Fibroblast of lung (primary cell): Measurements from ENCODE around the gene SMG6. TPM values are rescaled to one million over a fixed set of nuclear protein-coding genes. Genes with fewer than 3 reads are reported as not detected.
A peak's percentile ranks its signal among the peaks of the same experiment; 100 is the strongest.

Experiments used
- DNase-seq, 2 donors: peaks; one replicate each; pipeline versions ENCODE4 v3.0.0 to v3.0.0-alpha.2; 2010; ENCODE audit warnings: low read depth in 2 of 2
- H2AFZ ChIP-seq: 2 replicates; pipeline ENCODE4 v1.5.1; 2012; ENCODE audit warnings: low read length, control low read depth, inconsistent platforms
- H3K27ac ChIP-seq: 2 replicates; pipeline ENCODE4 v1.5.1; 2011; ENCODE audit warnings: low read length, control low read depth; ENCODE audit not compliant: insufficient read depth
- H3K27me3 ChIP-seq: 2 replicates; pipeline ENCODE4 v1.5.1; 2011; ENCODE audit warnings: mild to moderate bottlenecking, low read length; ENCODE audit not compliant: control insufficient read depth, insufficient read depth
- H3K36me3 ChIP-seq: 2 replicates; pipeline ENCODE4 v1.5.1; 2011; ENCODE audit warnings: low read length; ENCODE audit not compliant: control insufficient read depth, insufficient read depth
- H3K4me1 ChIP-seq: 2 replicates; pipeline ENCODE4 v1.5.1; 2011; ENCODE audit warnings: low read length; ENCODE audit not compliant: control insufficient read depth, insufficient read depth; ENCODE audit errors: extremely low read depth
- H3K4me2 ChIP-seq: 2 replicates; pipeline ENCODE4 v1.5.1; 2011; ENCODE audit warnings: low read length, control low read depth; ENCODE audit not compliant: insufficient read depth; ENCODE audit errors: extremely low read depth
- H3K4me3 ChIP-seq, 4 experiments: fragments of 200-600 bp in 1 of 4; sonication (generic) in 1 of 4; replicated peaks in 1 of 4; 2 replicates each; pipeline ENCODE4 v1.5.1; 2011 to 2016; ENCODE audit warnings: low read length in 4 of 4, low read depth in 3 of 4, mild to moderate bottlenecking in 3 of 4, control low read depth in 2 of 4, inconsistent platforms in 1 of 4, mixed read lengths in 1 of 4; ENCODE audit not compliant: insufficient read depth in 1 of 4; ENCODE audit errors: control extremely low read depth in 1 of 4
- H3K79me2 ChIP-seq: 2 replicates; pipeline ENCODE4 v1.5.1; 2012; ENCODE audit warnings: mild to moderate bottlenecking, low read length, inconsistent platforms; ENCODE audit not compliant: control insufficient read depth, insufficient read depth
- H3K9ac ChIP-seq: 2 replicates; pipeline ENCODE4 v1.5.1; 2011; ENCODE audit warnings: mild to moderate bottlenecking, low read length, control low read depth; ENCODE audit not compliant: insufficient read depth
- H3K9me3 ChIP-seq: 2 replicates; pipeline ENCODE4 v1.5.1; 2012; ENCODE audit warnings: low read depth, low read length; ENCODE audit not compliant: control insufficient read depth, insufficient read depth
- H4K20me1 ChIP-seq: 2 replicates; pipeline ENCODE4 v1.5.1; 2011; ENCODE audit warnings: low read length; ENCODE audit not compliant: control insufficient read depth, insufficient read depth; ENCODE audit errors: extremely low read depth
- CTCF ChIP-seq, 2 donors: IDR thresholded peaks in 1 of 2; conservative IDR thresholded peaks in 1 of 2; 1 replicate in 1 of 2; 2 replicates in 1 of 2; pipeline ENCODE4 v1.5.1; 2011 to 2012; ENCODE audit warnings: low read length in 2 of 2, control low read depth in 1 of 2, inconsistent platforms in 1 of 2, low read depth in 1 of 2, mild to moderate bottlenecking in 1 of 2
- EZH2 ChIP-seq: IDR thresholded peaks from 2 replicates; pipeline ENCODE4 v1.5.1; 2012; ENCODE audit warnings: low read length, control low read depth, mild to moderate bottlenecking; ENCODE audit errors: missing control alignments
- polyA plus RNA-seq, 2 donors: library from polyadenylated mRNA; depleted of rRNA in 1 of 2; stranded (reverse) in 1 of 2; unstranded in 1 of 2; fragments of >200 nt; gene quantifications; 2 replicates each; pipeline ENCODE4 v1.2.1, GENCODE V29; 2011 to 2012; ENCODE audit warnings: missing spikeins in 1 of 2
- total RNA-seq: library from RNA; depleted of rRNA; stranded (reverse); fragments of >200 nt; gene quantifications from 2 replicates; pipeline ENCODE4 v1.2.1, GENCODE V29; 2014

SMG6 gene
- total and polyA plus RNA-seq, 2 donors (not counting 1 experiment from before 2014, with no cell fraction given): 14.7 to 29.9 TPM

- Histone ChIP-seq H3K4me3 (no peak overlapping the region), H3K9ac (no peak overlapping the region), H3K4me2 (no peak overlapping the region), H3K79me2 (no peaks in the 10 kb centered on the region), H3K9me3 (no peaks in the 10 kb centered on the region), H4K20me1 (no peaks in the 10 kb centered on the region), H3K36me3 (no peaks in the 10 kb centered on the region), H3K4me1 (peaks cover 29% of the 10 kb centered on the region), H3K27ac (no peak overlapping the region), H2AFZ (no peak overlapping the region), H3K27me3 (no peaks in the 10 kb centered on the region)
- no peak for DNase-seq
- TF ChIP-seq EZH2: no peak
- no peak for TF ChIP-seq CTCF (conservative IDR thresholded peaks at IDR 0.05 in 1 of 2, IDR thresholded peaks at IDR 0.05 in 1 of 2; ENCODE audit: low read depth in 1 of 2, low read length in 2 of 2)
Measured at GRCh38 chr17:2227025-2227699, 76.4 kb downstream of the SMG6 start.

- DNase-seq: no peak
- Histone ChIP-seq H3K36me3 (no peaks in the 10 kb centered on the region), H4K20me1 (no peaks in the 10 kb centered on the region), H3K9me3 (no peaks in the 10 kb centered on the region), H3K27ac (peak overlapping the region; percentile 71), H3K9ac (peak overlapping the region; percentile 33), H3K4me1 (peaks cover 10% of the 10 kb centered on the region), H3K79me2 (no peaks in the 10 kb centered on the region), H3K4me3 (no peak overlapping the region), H2AFZ (no peak overlapping the region), H3K4me2 (peak overlapping the region; percentile 17), H3K27me3 (no peaks in the 10 kb centered on the region)
- TF ChIP-seq CTCF (conservative IDR thresholded peaks at IDR 0.05 in 1 of 2, IDR thresholded peaks at IDR 0.05 in 1 of 2; ENCODE audit: low read depth in 1 of 2, low read length in 2 of 2) (no peak), EZH2 (no peak)
Measured at GRCh38 chr17:2223617-2223927, 80.0 kb downstream of the SMG6 start.

GRCh38 chr17:2222901-2223616 lies 80.5 kb downstream of the SMG6 start:
- Histone ChIP-seq H3K4me2 (peak overlapping the region; percentile 17), H3K9me3 (no peaks in the 10 kb centered on the region), H3K4me1 (peaks cover 10% of the 10 kb centered on the region), H4K20me1 (no peaks in the 10 kb centered on the region), H2AFZ (no peak overlapping the region), H3K9ac (peak overlapping the region; percentile 33), H3K27me3 (no peaks in the 10 kb centered on the region), H3K27ac (peak overlapping the region; percentile 71), H3K4me3 (no peak overlapping the region), H3K36me3 (no peaks in the 10 kb centered on the region), H3K79me2 (no peaks in the 10 kb centered on the region)
- no peak for TF ChIP-seq EZH2
- TF ChIP-seq CTCF (conservative IDR thresholded peaks at IDR 0.05 in 1 of 2, IDR thresholded peaks at IDR 0.05 in 1 of 2; ENCODE audit: low read depth in 1 of 2, low read length in 2 of 2): no peak
- peak; percentile 65 to 83 for DNase-seq
